SK-N-SH (cell line): ENCODE results near the gene IRAK2. TPM values are rescaled to one million over a fixed set of nuclear protein-coding genes. Genes with fewer than 3 reads are reported as not detected.

Experiments used
- CTCF ChIA-PET: fragments of 300-600, 350-600 bp; formaldehyde crosslinking; extraction: SDS; loops from one replicate; lab custom pipeline; 2021; lab: Yijun Ruan, JAX
- POLR2A ChIA-PET: fragments of 350-600 bp; sonication (Branson Sonifier 250); formaldehyde crosslinking; extraction: SDS; loops from one replicate; lab custom pipeline; 2020; ENCODE audit warnings: antibody characterized with exemption, inconsistent platforms; lab: Yijun Ruan, JAX
- DNase-seq: peaks from one replicate; pipeline ENCODE4 v3.0.0; 2012
- H2AFZ ChIP-seq: fragments of 200-600 bp; sonication (generic); 2 replicates; pipeline ENCODE4 v1.8.1; 2016; ENCODE audit warnings: antibody characterized with exemption, mild to moderate bottlenecking, low read depth
- H3F3A ChIP-seq: fragments of 200-600 bp; sonication (generic); replicated peaks from 2 replicates; pipeline ENCODE3; 2016; ENCODE audit warnings: antibody characterized with exemption, mild to moderate bottlenecking; ENCODE audit not compliant: insufficient read depth
- H3K27ac ChIP-seq, 2 experiments: fragments of 200-500 bp in 1 of 2; fragments of 200-600 bp in 1 of 2; sonication (Bioruptor generic) in 1 of 2; sonication (generic), shearing (Covaris generic) in 1 of 2; 2 replicates each; pipeline versions ENCODE4 v1.5.1 to v1.6.1; 2014 to 2016; ENCODE audit warnings: low read depth in 2 of 2, inconsistent platforms in 1 of 2, low read length in 1 of 2, mild to moderate bottlenecking in 1 of 2, mixed read lengths in 1 of 2
- H3K27me3 ChIP-seq: fragments of 200-600 bp; sonication (generic), shearing (Covaris generic); 2 replicates; pipeline ENCODE4 v1.6.1; 2016; ENCODE audit warnings: mixed run types; ENCODE audit not compliant: insufficient read depth
- H3K36me3 ChIP-seq, 2 experiments: fragments of 200-500 bp in 1 of 2; fragments of 200-600 bp in 1 of 2; sonication (Bioruptor generic) in 1 of 2; sonication (generic) in 1 of 2; replicated peaks in 1 of 2; 2 replicates each; pipeline versions ENCODE3 to v1.5.1; 2014 to 2016; ENCODE audit warnings: low read length in 1 of 2, mild to moderate bottlenecking in 1 of 2; ENCODE audit not compliant: insufficient read depth in 2 of 2, control insufficient read depth in 1 of 2
- H3K4me1 ChIP-seq, 2 experiments: fragments of 200-500 bp in 1 of 2; fragments of 200-600 bp in 1 of 2; sonication (Bioruptor generic) in 1 of 2; sonication (generic), shearing (Covaris generic) in 1 of 2; 2 replicates each; pipeline versions ENCODE4 v1.5.1 to v1.6.1; 2014 to 2016; ENCODE audit warnings: low read depth in 1 of 2, low read length in 1 of 2, mixed run types in 1 of 2; ENCODE audit not compliant: insufficient read depth in 2 of 2, control insufficient read depth in 1 of 2
- H3K4me2 ChIP-seq: fragments of 200-600 bp; sonication (generic), shearing (Covaris generic); 2 replicates; pipeline ENCODE4 v1.6.1; 2017; ENCODE audit warnings: mixed run types
- H3K4me3 ChIP-seq, 2 experiments: fragments of 200-500 bp in 1 of 2; fragments of 200-600 bp in 1 of 2; sonication (Bioruptor generic) in 1 of 2; sonication (generic), shearing (Covaris generic) in 1 of 2; 2 replicates each; pipeline versions ENCODE4 v1.5.1 to v1.8.1; 2014 to 2016; ENCODE audit warnings: low read depth in 2 of 2, inconsistent platforms in 1 of 2, low read length in 1 of 2, mild to moderate bottlenecking in 1 of 2, mixed read lengths in 1 of 2, moderate library complexity in 1 of 2
- H3K79me2 ChIP-seq: fragments of 200-600 bp; sonication (generic); 2 replicates; pipeline ENCODE4 v1.8.1; 2017; ENCODE audit warnings: mild to moderate bottlenecking; ENCODE audit not compliant: insufficient read depth
- H3K9ac ChIP-seq: fragments of 200-600 bp; sonication (generic); 2 replicates; pipeline ENCODE4 v1.6.1; 2017; ENCODE audit warnings: mixed run types
- H3K9me2 ChIP-seq: fragments of 200-600 bp; sonication (generic); 2 replicates; pipeline ENCODE4 v1.6.1; 2017; ENCODE audit warnings: mixed run types
- H3K9me3 ChIP-seq: fragments of 200-600 bp; sonication (generic); 2 replicates; pipeline ENCODE4 v1.6.1; 2017; ENCODE audit warnings: mixed run types, mild to moderate bottlenecking, moderate library complexity
- H4K20me1 ChIP-seq: fragments of 200-600 bp; sonication (generic); 2 replicates; pipeline ENCODE4 v1.6.1; 2017; ENCODE audit warnings: mild to moderate bottlenecking, mixed run types; ENCODE audit not compliant: insufficient read depth
- CHD2 ChIP-seq: fragments of 150-350 bp; IDR thresholded peaks from 2 replicates; pipeline ENCODE4 v1.6.1; 2018; ENCODE audit warnings: low read length; ENCODE audit not compliant: partially characterized antibody
- EZH2phosphoT487 ChIP-seq: fragments of 200-600 bp; sonication (generic); IDR thresholded peaks from 2 replicates; pipeline ENCODE4 v1.6.1; 2017; ENCODE audit warnings: low read depth, mixed run types, mild to moderate bottlenecking, antibody characterized with exemption, moderate library complexity, borderline replicate concordance
- FOXM1 ChIP-seq: IDR thresholded peaks from 2 replicates; pipeline ENCODE4 v1.4.0; 2012; ENCODE audit warnings: low read depth, mild to moderate bottlenecking
- GATA2 ChIP-seq: sonication (generic); formaldehyde crosslinking; IDR thresholded peaks from 2 replicates; pipeline ENCODE4 v1.5.0; 2020; ENCODE audit warnings: mild to moderate bottlenecking, missing genetic modification reagents
- JUND ChIP-seq: IDR thresholded peaks from 2 replicates; pipeline ENCODE4 v1.4.0; 2012
- MEF2A ChIP-seq: IDR thresholded peaks from 2 replicates; pipeline ENCODE4 v1.4.0; 2012; ENCODE audit warnings: low read depth, borderline replicate concordance
- NRF1 ChIP-seq: IDR thresholded peaks from 2 replicates; pipeline ENCODE4 v1.6.1; 2012; ENCODE audit warnings: low read depth, mild to moderate bottlenecking, low read length
- POLR2AphosphoS5 ChIP-seq: IDR thresholded peaks from 2 replicates; pipeline ENCODE4 v1.6.1; 2012; ENCODE audit warnings: low read depth, low read length
- SMC3 ChIP-seq: IDR thresholded peaks from 2 replicates; pipeline ENCODE4 v1.6.1; 2012; ENCODE audit warnings: low read depth, low read length, improper control_type of control experiment
- TAF1 ChIP-seq: IDR thresholded peaks from 2 replicates; pipeline ENCODE4 v1.6.1; 2012; ENCODE audit warnings: low read depth, mild to moderate bottlenecking, low read length, moderate library complexity, borderline replicate concordance
- TCF12 ChIP-seq: IDR thresholded peaks from 2 replicates; pipeline ENCODE4 v1.4.0; 2012
- TEAD4 ChIP-seq: IDR thresholded peaks from 2 replicates; pipeline ENCODE4 v1.4.0; 2012; ENCODE audit warnings: mild to moderate bottlenecking, borderline replicate concordance; ENCODE audit not compliant: insufficient read depth
- YY1 ChIP-seq: IDR thresholded peaks from 2 replicates; pipeline ENCODE4 v1.4.0; 2012; ENCODE audit warnings: low read depth, mild to moderate bottlenecking
- WGBS: methylation state at CpG from one replicate; pipeline ENCODE4 v1.1.6; 2017; ENCODE audit warnings: low lambda C conversion rate; 5-methylcytosine and 5-hydroxymethylcytosine counted together
- polyA plus RNA-seq, 3 experiments: library from polyadenylated mRNA; depleted of rRNA; stranded (reverse); fragments of >200 nt; gene quantifications; 2 replicates each; pipeline ENCODE4 v1.2.3, GENCODE V29; 2012
- TF ChIP-seq, protein P1 (sequence below): fragments of 150-350 bp; IDR thresholded peaks from 2 replicates; pipeline ENCODE4 v1.6.1; 2016; ENCODE audit warnings: mild to moderate bottlenecking, low read depth, low read length
- TF ChIP-seq, protein P2 (sequence below): IDR thresholded peaks from 2 replicates; pipeline ENCODE4 v1.4.0; 2012; ENCODE audit warnings: low read depth, borderline replicate concordance
- TF ChIP-seq, protein P3 (sequence below): IDR thresholded peaks from 2 replicates; pipeline ENCODE4; 2012
- TF ChIP-seq, protein P4 (sequence below): fragments of 200-600 bp; sonication (generic); IDR thresholded peaks from 2 replicates; pipeline ENCODE4 v1.6.1; 2017; ENCODE audit warnings: antibody characterized with exemption, mild to moderate bottlenecking, moderate library complexity

IRAK2 gene
- polyA plus RNA-seq, 1 of the 3 experiments (the other 2 are of a cell fraction), result 7.7 TPM

DNA sequence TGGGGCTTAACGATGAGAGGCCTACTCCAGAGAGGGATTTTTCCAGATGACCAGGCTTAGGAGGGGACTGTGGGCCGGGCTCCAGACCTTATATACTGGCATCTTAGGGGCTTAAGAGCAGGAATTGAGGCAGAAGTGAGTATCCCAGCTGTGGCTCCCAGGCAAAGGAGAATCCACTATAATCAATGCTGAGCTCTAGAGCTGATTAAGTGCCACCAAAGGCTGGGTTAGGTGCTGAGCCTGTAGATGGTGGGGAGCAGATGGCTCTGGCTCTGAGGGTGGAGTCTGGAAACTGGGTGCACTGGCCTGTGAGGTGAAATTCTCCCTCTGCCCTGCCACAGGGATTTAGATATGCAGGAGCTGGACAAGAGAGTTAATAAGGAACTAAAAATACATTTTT is 23.2 kb downstream of the IRAK2 start:
- Histone ChIP-seq H3F3A (peaks cover 31% of the 10 kb centered on the region), H3K4me2 (no peak overlapping the region), H4K20me1 (no peaks in the 10 kb centered on the region), H3K4me3 (no peak overlapping the region), H3K9me2 (no peaks in the 10 kb centered on the region), H3K79me2 (peaks cover 16% of the 10 kb centered on the region; the same call in 1 of the 2 replicates), H3K4me1 (peaks cover 12 to 40% of the 10 kb centered on the region in 2 experiments), H3K36me3 (peaks cover 0 to 11% of the 10 kb centered on the region in 2 experiments), H3K9me3 (no peaks in the 10 kb centered on the region), H2AFZ (no peak overlapping the region), H3K27ac (no peak overlapping the region), H3K9ac (no peak overlapping the region), H3K27me3 (no peaks in the 10 kb centered on the region)
- ChIA-PET CTCF (no interaction called here), POLR2A (no interaction called here)
- TF ChIP-seq MEF2A (no peak), TCF12 (no peak), CHD2 (no peak), FOXM1 (no peak), JUND (no peak), EZH2phosphoT487 (no peak), NRF1 (no peak), SMC3 (no peak), YY1 (no peak), GATA2 (no peak)
- TF ChIP-seq, protein P1, sequence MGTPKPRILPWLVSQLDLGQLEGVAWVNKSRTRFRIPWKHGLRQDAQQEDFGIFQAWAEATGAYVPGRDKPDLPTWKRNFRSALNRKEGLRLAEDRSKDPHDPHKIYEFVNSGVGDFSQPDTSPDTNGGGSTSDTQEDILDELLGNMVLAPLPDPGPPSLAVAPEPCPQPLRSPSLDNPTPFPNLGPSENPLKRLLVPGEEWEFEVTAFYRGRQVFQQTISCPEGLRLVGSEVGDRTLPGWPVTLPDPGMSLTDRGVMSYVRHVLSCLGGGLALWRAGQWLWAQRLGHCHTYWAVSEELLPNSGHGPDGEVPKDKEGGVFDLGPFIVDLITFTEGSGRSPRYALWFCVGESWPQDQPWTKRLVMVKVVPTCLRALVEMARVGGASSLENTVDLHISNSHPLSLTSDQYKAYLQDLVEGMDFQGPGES, result no peak
- TF ChIP-seq, protein P2, sequence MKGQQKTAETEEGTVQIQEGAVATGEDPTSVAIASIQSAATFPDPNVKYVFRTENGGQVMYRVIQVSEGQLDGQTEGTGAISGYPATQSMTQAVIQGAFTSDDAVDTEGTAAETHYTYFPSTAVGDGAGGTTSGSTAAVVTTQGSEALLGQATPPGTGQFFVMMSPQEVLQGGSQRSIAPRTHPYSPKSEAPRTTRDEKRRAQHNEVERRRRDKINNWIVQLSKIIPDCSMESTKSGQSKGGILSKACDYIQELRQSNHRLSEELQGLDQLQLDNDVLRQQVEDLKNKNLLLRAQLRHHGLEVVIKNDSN, result no peak
- 71% methylated on average over 2 of the region's 2 CpGs for WGBS
- DNase-seq, result no peak

DNA sequence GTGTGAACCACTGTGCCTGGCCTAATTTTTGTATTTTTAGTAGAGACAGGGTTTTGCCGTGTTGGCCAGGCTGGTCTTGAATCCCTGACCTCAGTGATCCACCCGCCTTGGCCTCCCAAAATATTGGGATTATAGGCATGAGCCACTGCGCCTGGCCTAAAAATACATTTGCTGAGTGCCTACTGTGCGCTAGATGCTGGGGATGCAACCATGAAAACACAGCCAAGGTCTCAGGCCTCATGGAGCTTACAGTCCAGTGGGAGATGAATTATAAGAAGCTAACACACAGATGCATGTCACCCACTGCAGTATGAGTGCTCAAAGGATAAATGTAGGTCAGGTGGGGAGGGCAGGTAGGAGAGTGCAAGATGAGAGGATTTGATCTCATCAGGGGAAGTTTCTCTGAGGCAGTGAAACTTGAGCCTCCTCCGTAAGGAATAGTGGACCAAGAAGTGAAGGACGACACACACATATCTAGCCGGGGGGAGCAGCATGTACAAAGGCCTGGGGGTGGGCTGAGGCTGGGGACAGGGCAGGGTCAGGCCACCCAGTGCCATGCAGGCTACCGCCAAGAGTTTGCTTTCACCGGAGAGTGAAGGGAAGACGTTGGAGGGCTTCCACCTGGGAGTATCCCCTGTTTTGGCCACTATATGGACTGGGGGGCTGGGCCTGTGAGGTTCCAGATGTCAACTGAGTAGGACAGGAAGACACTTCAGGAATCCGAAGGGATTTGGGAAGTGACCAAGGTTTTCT is 24.3 kb downstream of the IRAK2 start:
- Histone ChIP-seq H3K27ac (peak overlapping the region; percentile 63 to 99), H3F3A (peaks cover 41% of the 10 kb centered on the region), H4K20me1 (no peaks in the 10 kb centered on the region), H3K36me3 (peaks cover 0 to 9% of the 10 kb centered on the region in 2 experiments), H3K4me1 (peaks cover 12 to 49% of the 10 kb centered on the region in 2 experiments), H3K9me2 (no peaks in the 10 kb centered on the region), H3K9me3 (no peaks in the 10 kb centered on the region), H3K79me2 (peaks cover 23% of the 10 kb centered on the region), H3K4me2 (peak overlapping the region; percentile 54), H3K27me3 (no peaks in the 10 kb centered on the region), H3K4me3 (no peak overlapping the region), H2AFZ (0 out of 2 replicates have a peak overlapping the region, but pooled peaks have one; percentile 6), H3K9ac (no peak overlapping the region)
- ChIA-PET CTCF (no interaction called here), POLR2A (no interaction called here)
- DNase-seq, result no peak
- TF ChIP-seq TEAD4 (no peak), TAF1 (no peak), POLR2AphosphoS5 (no peak)
- TF ChIP-seq, protein P3, sequence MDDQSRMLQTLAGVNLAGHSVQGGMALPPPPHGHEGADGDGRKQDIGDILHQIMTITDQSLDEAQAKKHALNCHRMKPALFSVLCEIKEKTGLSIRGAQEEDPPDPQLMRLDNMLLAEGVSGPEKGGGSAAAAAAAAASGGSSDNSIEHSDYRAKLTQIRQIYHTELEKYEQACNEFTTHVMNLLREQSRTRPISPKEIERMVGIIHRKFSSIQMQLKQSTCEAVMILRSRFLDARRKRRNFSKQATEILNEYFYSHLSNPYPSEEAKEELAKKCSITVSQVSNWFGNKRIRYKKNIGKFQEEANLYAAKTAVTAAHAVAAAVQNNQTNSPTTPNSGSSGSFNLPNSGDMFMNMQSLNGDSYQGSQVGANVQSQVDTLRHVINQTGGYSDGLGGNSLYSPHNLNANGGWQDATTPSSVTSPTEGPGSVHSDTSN, result no peak
- TF ChIP-seq, protein P4, sequence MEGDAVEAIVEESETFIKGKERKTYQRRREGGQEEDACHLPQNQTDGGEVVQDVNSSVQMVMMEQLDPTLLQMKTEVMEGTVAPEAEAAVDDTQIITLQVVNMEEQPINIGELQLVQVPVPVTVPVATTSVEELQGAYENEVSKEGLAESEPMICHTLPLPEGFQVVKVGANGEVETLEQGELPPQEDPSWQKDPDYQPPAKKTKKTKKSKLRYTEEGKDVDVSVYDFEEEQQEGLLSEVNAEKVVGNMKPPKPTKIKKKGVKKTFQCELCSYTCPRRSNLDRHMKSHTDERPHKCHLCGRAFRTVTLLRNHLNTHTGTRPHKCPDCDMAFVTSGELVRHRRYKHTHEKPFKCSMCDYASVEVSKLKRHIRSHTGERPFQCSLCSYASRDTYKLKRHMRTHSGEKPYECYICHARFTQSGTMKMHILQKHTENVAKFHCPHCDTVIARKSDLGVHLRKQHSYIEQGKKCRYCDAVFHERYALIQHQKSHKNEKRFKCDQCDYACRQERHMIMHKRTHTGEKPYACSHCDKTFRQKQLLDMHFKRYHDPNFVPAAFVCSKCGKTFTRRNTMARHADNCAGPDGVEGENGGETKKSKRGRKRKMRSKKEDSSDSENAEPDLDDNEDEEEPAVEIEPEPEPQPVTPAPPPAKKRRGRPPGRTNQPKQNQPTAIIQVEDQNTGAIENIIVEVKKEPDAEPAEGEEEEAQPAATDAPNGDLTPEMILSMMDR, result no peak
- WGBS, result 86% methylated on average over 11 of the region's 11 CpGs
